H9 (cell line): ENCODE data around the gene SMG7. TPM values are rescaled to one million over a fixed set of nuclear protein-coding genes. Genes with fewer than 3 reads are reported as not detected.

Experiments used
- DNase-seq: peaks from one replicate; pipeline ENCODE4 v3.0.0-alpha.2; 2017
- H2AFZ ChIP-seq: one replicate; pipeline ENCODE4 v1.6.1; 2013; ENCODE audit warnings: mild to moderate bottlenecking, low read length, control low read depth, moderate library complexity
- H2AK5ac ChIP-seq: 2 replicates; pipeline ENCODE4 v1.6.1; 2013; ENCODE audit warnings: low read length, control low read depth, mixed read lengths; ENCODE audit not compliant: insufficient read length
- H2BK120ac ChIP-seq: one replicate; pipeline ENCODE4 v1.6.1; 2013; ENCODE audit warnings: low read depth, mild to moderate bottlenecking, low read length, control low read depth, inconsistent platforms; ENCODE audit not compliant: poor library complexity, severe bottlenecking
- H2BK12ac ChIP-seq: 2 replicates; pipeline ENCODE4 v1.6.1; 2013; ENCODE audit warnings: low read length, control low read depth, mixed read lengths, low read depth; ENCODE audit not compliant: insufficient read length
- H2BK15ac ChIP-seq: 2 replicates; pipeline ENCODE4 v1.6.1; 2013; ENCODE audit warnings: low read depth, low read length, control low read depth
- H2BK20ac ChIP-seq: one replicate; pipeline ENCODE4 v1.6.1; 2013; ENCODE audit warnings: low read depth, mild to moderate bottlenecking, low read length, control low read depth, inconsistent platforms; ENCODE audit not compliant: poor library complexity, severe bottlenecking
- H2BK5ac ChIP-seq: 2 replicates; pipeline ENCODE4 v1.6.1; 2013; ENCODE audit warnings: low read length, control low read depth, mixed read lengths; ENCODE audit not compliant: insufficient read length
- H3K14ac ChIP-seq: 2 replicates; pipeline ENCODE4 v1.6.1; 2013; ENCODE audit warnings: low read length, control low read depth; ENCODE audit not compliant: insufficient read depth
- H3K18ac ChIP-seq: 2 replicates; pipeline ENCODE4 v1.6.1; 2013; ENCODE audit warnings: low read depth, mild to moderate bottlenecking, mixed read lengths, low read length, control low read depth; ENCODE audit not compliant: insufficient read length
- H3K23ac ChIP-seq: 2 replicates; pipeline ENCODE4 v1.6.1; 2013; ENCODE audit warnings: low read length, control low read depth, mixed read lengths, low read depth; ENCODE audit not compliant: insufficient read length
- H3K23me2 ChIP-seq: 2 replicates; pipeline ENCODE4 v1.6.1; 2013; ENCODE audit warnings: low read depth, mild to moderate bottlenecking, mixed read lengths, low read length, control low read depth; ENCODE audit not compliant: insufficient read length, poor library complexity, severe bottlenecking
- H3K27ac ChIP-seq: 2 replicates; pipeline ENCODE4 v1.5.1; 2013; ENCODE audit warnings: low read length, control low read depth, mixed read lengths, low read depth; ENCODE audit not compliant: insufficient read length
- H3K27me3 ChIP-seq: 2 replicates; pipeline ENCODE4 v1.6.1; 2013; ENCODE audit warnings: low read length, control low read depth, inconsistent platforms; ENCODE audit not compliant: insufficient read depth
- H3K4ac ChIP-seq: 2 replicates; pipeline ENCODE4 v1.6.1; 2013; ENCODE audit warnings: low read depth, mild to moderate bottlenecking, control low read depth, inconsistent platforms, low read length, moderate library complexity
- H3K4me1 ChIP-seq: 2 replicates; pipeline ENCODE4 v1.6.1; 2013; ENCODE audit warnings: low read length, control low read depth, inconsistent platforms; ENCODE audit not compliant: insufficient read depth
- H3K4me2 ChIP-seq: 2 replicates; pipeline ENCODE4 v1.6.1; 2013; ENCODE audit warnings: low read length, control low read depth, mixed read lengths; ENCODE audit not compliant: insufficient read length, insufficient read depth
- H3K56ac ChIP-seq: 2 replicates; pipeline ENCODE4 v1.6.1; 2013; ENCODE audit warnings: low read depth, mild to moderate bottlenecking, mixed read lengths, low read length, control low read depth; ENCODE audit not compliant: insufficient read length
- H3K79me1 ChIP-seq: 2 replicates; pipeline ENCODE4 v1.6.1; 2013; ENCODE audit warnings: low read depth, mild to moderate bottlenecking, moderate library complexity, low read length, control low read depth, inconsistent platforms; ENCODE audit not compliant: insufficient read depth, poor library complexity, severe bottlenecking
- H3K79me2 ChIP-seq: 2 replicates; pipeline ENCODE4 v1.6.1; 2013; ENCODE audit warnings: low read length, control low read depth, inconsistent platforms; ENCODE audit not compliant: insufficient read depth
- H3K9ac ChIP-seq: 2 replicates; pipeline ENCODE4 v1.6.1; 2013; ENCODE audit warnings: low read length, control low read depth, mixed read lengths; ENCODE audit not compliant: insufficient read length; ENCODE audit errors: extremely low read depth
- H3K9me3 ChIP-seq: one replicate; pipeline ENCODE4 v1.6.1; 2013; ENCODE audit warnings: low read depth, low read length, inconsistent platforms; ENCODE audit not compliant: control insufficient read depth
- H3T11ph ChIP-seq: one replicate; pipeline ENCODE4 v1.6.1; 2013; ENCODE audit warnings: mild to moderate bottlenecking, low read length, control low read depth, inconsistent platforms
- H4K20me1 ChIP-seq: one replicate; pipeline ENCODE4 v1.6.1; 2013; ENCODE audit not compliant: control insufficient read depth, insufficient read length, insufficient read depth
- H4K5ac ChIP-seq: 2 replicates; pipeline ENCODE4 v1.6.1; 2013; ENCODE audit warnings: low read depth, mild to moderate bottlenecking, mixed read lengths, low read length, control low read depth; ENCODE audit not compliant: insufficient read length
- H4K8ac ChIP-seq: replicated peaks from 2 replicates; pipeline ENCODE4 v1.6.1; 2013; ENCODE audit warnings: low read length, control low read depth, mixed read lengths, low read depth; ENCODE audit not compliant: insufficient read length
- H4K91ac ChIP-seq: 2 replicates; pipeline ENCODE4 v1.6.1; 2013; ENCODE audit warnings: low read depth, mild to moderate bottlenecking, moderate library complexity, mixed read lengths, low read length, control low read depth; ENCODE audit not compliant: insufficient read length
- H3K27ac Mint-ChIP-seq, 3 experiments: 2 replicates in 2 of 3; 3 replicates in 1 of 3; pipeline ENCODE4 v1.8.0; 2020 to 2021; ENCODE audit warnings: mixed read lengths in 3 of 3, mild to moderate bottlenecking in 1 of 3, moderate library complexity in 1 of 3
- H3K27me3 Mint-ChIP-seq: 2 replicates; pipeline ENCODE4 v1.8.0; 2021; ENCODE audit warnings: low read depth, mild to moderate bottlenecking, moderate library complexity, mixed read lengths
- H3K36me3 Mint-ChIP-seq, 3 experiments: 2 replicates in 2 of 3; 3 replicates in 1 of 3; pipeline ENCODE4 v1.8.0; 2020 to 2021; ENCODE audit warnings: low read depth in 3 of 3, mixed read lengths in 3 of 3; ENCODE audit not compliant: insufficient read depth in 1 of 3
- H3K4me1 Mint-ChIP-seq, 2 experiments: 2 replicates each; pipeline ENCODE4 v1.8.0; 2020; ENCODE audit warnings: mixed read lengths in 2 of 2
- H3K4me3 Mint-ChIP-seq, 2 experiments: 2 replicates in 1 of 2; 3 replicates in 1 of 2; pipeline ENCODE4 v1.8.0; 2020 to 2021; ENCODE audit warnings: mild to moderate bottlenecking in 2 of 2, mixed read lengths in 2 of 2, moderate library complexity in 1 of 2
- H3K9me3 Mint-ChIP-seq, 2 experiments: 2 replicates in 1 of 2; 3 replicates in 1 of 2; pipeline ENCODE4 v1.8.0; 2020; ENCODE audit warnings: mild to moderate bottlenecking in 2 of 2, mixed read lengths in 2 of 2, moderate library complexity in 1 of 2
- CTCF ChIP-seq: fragments of 200-600 bp; sonication (generic); conservative IDR thresholded peaks from 3 replicates; pipeline ENCODE4 v1.8.0; 2021; ENCODE audit warnings: antibody characterized with exemption, mild to moderate bottlenecking
- WGBS: extraction: QIAGEN DNeasy Blood & Tissue Kit; methylation state at CpG from one replicate; pipeline ENCODE4 v1.1.7; 2013; ENCODE audit warnings: missing lambda C conversion rate, low lambda C conversion rate, mixed read lengths; ENCODE audit not compliant: insufficient read length; ENCODE audit errors: extremely low coverage; 5-methylcytosine and 5-hydroxymethylcytosine counted together
- total RNA-seq: library from RNA; stranded (reverse); gene quantifications from 2 replicates; pipeline ENCODE4 v1.2.1, GENCODE V29; 2021

The SMG7 gene
- total RNA-seq, 1 experiment from 2014 or later: 77.0 TPM

- Histone ChIP-seq H3K9me3 (no peaks in the 10 kb centered on the region), H2AFZ (no peak overlapping the region), H3K9ac (no peak overlapping the region), H4K91ac (no peak overlapping the region), H2AK5ac (no peak overlapping the region), H3T11ph (no peak overlapping the region), H2BK120ac (no peak overlapping the region), H3K18ac (no peak overlapping the region), H4K5ac (no peak overlapping the region), H3K23me2 (no peaks in the 10 kb centered on the region), H2BK15ac (no peak overlapping the region), H2BK12ac (no peak overlapping the region), H3K27me3 (no peaks in the 10 kb centered on the region), H3K4me2 (no peak overlapping the region), H3K79me2 (no peaks in the 10 kb centered on the region), H3K79me1 (no peaks in the 10 kb centered on the region), H3K4me1 (no peaks in the 10 kb centered on the region), H3K23ac (no peak overlapping the region), H4K8ac (no peak overlapping the region), H3K27ac (no peak overlapping the region), H4K20me1 (no peaks in the 10 kb centered on the region), H3K4ac (no peak overlapping the region), H3K14ac (no peak overlapping the region), H3K56ac (no peak overlapping the region), H2BK20ac (no peak overlapping the region), H2BK5ac (no peak overlapping the region)
- H3K27ac Mint-ChIP-seq: no peak overlapping the region
- H3K27me3 Mint-ChIP-seq: no peaks in the 10 kb centered on the region; the same call in 1 of the 2 replicates
- H3K9me3 Mint-ChIP-seq: no peaks in the 10 kb centered on the region; a peak in 1 of 5 replicates
- no peaks in the 10 kb centered on the region for H3K4me1 Mint-ChIP-seq
- DNase-seq: no peak
- TF ChIP-seq CTCF: no peak
- H3K36me3 Mint-ChIP-seq: no peaks in the 10 kb centered on the region; a peak in 1 of 7 replicates
- no CpG with 5 or more reads among the region's 3 CpGs for WGBS
- no peak overlapping the region for H3K4me3 Mint-ChIP-seq
Observed at GRCh38 chr1:183569801-183570200, 97.5 kb downstream of the SMG7 start.
